Measurements from ENCODE around the gene ERC1. TPM values are rescaled to one million over a fixed set of nuclear protein-coding genes. Genes with fewer than 3 reads are reported as not detected.

The ERC1 gene
- total and polyA plus RNA-seq, 2 donors (not counting 1 experiment from before 2014, with no cell fraction given), result 19.7 to 34.5 TPM

DNA sequence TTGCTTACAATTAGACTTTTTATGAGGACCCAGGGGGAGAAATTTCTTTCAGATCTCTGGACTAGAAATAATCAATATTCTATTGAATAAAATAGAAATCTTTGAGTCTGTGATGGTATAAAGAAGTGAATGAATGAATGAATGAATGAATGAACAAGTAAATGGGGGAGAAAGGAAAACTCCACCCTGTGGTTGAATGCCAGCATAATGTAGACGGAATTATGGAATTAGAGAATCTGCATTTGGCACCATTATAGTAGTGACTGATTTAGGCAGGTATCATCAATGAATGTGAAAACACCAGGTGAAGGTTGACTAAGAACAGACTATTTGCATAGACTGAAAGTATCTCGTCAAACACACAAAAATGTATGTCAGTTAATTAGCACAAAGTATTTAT, 468.3 kb downstream of the ERC1 start:
- TF ChIP-seq EZH2 (IDR thresholded peaks at IDR 0.05; ENCODE audit: low read length, missing control alignments), result no peak
- TF ChIP-seq, protein P1, sequence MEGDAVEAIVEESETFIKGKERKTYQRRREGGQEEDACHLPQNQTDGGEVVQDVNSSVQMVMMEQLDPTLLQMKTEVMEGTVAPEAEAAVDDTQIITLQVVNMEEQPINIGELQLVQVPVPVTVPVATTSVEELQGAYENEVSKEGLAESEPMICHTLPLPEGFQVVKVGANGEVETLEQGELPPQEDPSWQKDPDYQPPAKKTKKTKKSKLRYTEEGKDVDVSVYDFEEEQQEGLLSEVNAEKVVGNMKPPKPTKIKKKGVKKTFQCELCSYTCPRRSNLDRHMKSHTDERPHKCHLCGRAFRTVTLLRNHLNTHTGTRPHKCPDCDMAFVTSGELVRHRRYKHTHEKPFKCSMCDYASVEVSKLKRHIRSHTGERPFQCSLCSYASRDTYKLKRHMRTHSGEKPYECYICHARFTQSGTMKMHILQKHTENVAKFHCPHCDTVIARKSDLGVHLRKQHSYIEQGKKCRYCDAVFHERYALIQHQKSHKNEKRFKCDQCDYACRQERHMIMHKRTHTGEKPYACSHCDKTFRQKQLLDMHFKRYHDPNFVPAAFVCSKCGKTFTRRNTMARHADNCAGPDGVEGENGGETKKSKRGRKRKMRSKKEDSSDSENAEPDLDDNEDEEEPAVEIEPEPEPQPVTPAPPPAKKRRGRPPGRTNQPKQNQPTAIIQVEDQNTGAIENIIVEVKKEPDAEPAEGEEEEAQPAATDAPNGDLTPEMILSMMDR (conservative IDR thresholded peaks at IDR 0.05 in 1 of 2, IDR thresholded peaks at IDR 0.05 in 1 of 2; ENCODE audit: low read depth in 1 of 2, low read length in 2 of 2), result no peak
- no peaks in the 10 kb centered on the region for H3K36me3 ChIP-seq (ENCODE audit: control insufficient read depth, insufficient read depth, low read length)
- no peak overlapping the region for H2AFZ ChIP-seq (ENCODE audit: low read length)
- no peak overlapping the region for H3K4me2 ChIP-seq (ENCODE audit: extremely low read depth, insufficient read depth, low read length)
- H3K27me3 ChIP-seq (ENCODE audit: control insufficient read depth, insufficient read depth, low read length), result no peaks in the 10 kb centered on the region
- H3K79me2 ChIP-seq (ENCODE audit: control insufficient read depth, insufficient read depth, low read length), result no peaks in the 10 kb centered on the region
- H3K4me3 ChIP-seq (replicated peaks in 1 of 4; ENCODE audit: control extremely low read depth in 1 of 4, insufficient read depth in 1 of 4, low read depth in 3 of 4, low read length in 4 of 4), result no peak overlapping the region
- no peaks in the 10 kb centered on the region for H4K20me1 ChIP-seq (ENCODE audit: control insufficient read depth, extremely low read depth, insufficient read depth, low read length)
- no peak overlapping the region for H3K27ac ChIP-seq (ENCODE audit: insufficient read depth, low read length)
- no peaks in the 10 kb centered on the region for H3K9me3 ChIP-seq (ENCODE audit: control insufficient read depth, insufficient read depth, low read depth, low read length)
- peaks cover 7% of the 10 kb centered on the region for H3K4me1 ChIP-seq (ENCODE audit: control insufficient read depth, extremely low read depth, insufficient read depth, low read length)
- no peak overlapping the region for H3K9ac ChIP-seq (ENCODE audit: insufficient read depth, low read length)
- no peak for DNase-seq (ENCODE audit: low read depth in 2 of 2)

DNA sequence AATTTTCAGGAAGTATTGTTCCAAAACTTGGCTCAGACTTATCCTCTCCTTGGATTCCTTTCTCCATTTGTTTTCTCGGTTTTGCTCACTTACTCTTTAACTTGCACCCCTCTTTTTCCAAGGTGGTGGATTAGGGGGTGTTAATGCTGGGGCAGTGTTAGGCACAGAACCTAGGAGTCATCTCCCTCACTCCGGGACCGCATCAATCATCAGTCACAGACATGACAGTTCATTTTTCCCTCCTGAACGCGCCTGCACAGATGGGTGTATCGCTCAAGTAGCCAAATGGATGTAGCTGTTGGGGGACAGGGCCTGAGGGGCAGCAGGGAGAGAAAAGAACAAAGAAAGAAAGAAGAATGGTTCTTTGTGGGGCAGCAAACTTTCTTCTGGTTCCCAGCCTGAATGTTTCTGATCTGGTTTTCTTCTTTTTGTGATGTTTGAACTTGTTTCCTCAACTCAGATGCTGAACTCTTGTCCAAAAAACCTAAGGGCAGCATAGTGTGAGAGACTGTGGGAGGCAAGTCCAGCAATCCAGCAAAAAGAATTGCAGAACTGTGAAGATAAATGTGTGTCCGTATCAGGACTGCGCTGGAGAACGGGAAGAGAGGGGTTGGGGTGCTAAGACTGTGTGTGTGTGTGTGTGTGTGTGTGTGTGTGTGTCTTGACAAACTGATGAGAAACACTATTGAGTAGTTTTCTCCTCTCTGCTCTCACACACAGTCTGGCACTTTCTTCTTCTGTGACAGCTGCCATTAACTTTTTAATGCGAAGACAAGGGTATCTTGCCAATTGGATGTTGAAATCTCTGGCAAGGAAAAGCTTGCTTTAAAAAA, 472.3 kb downstream of the ERC1 start:
- H3K27me3 ChIP-seq (ENCODE audit: control insufficient read depth, insufficient read depth, low read length), result no peaks in the 10 kb centered on the region
- H4K20me1 ChIP-seq (ENCODE audit: control insufficient read depth, extremely low read depth, insufficient read depth, low read length), result no peaks in the 10 kb centered on the region
- no peak overlapping the region for H3K27ac ChIP-seq (ENCODE audit: insufficient read depth, low read length)
- no peak overlapping the region for H2AFZ ChIP-seq (ENCODE audit: low read length)
- H3K4me1 ChIP-seq (ENCODE audit: control insufficient read depth, extremely low read depth, insufficient read depth, low read length), result peaks cover 2% of the 10 kb centered on the region
- no peaks in the 10 kb centered on the region for H3K79me2 ChIP-seq (ENCODE audit: control insufficient read depth, insufficient read depth, low read length)
- no peaks in the 10 kb centered on the region for H3K36me3 ChIP-seq (ENCODE audit: control insufficient read depth, insufficient read depth, low read length)
- DNase-seq (ENCODE audit: low read depth in 2 of 2), result peak in 1 of 2 donors; percentile 51
- no peaks in the 10 kb centered on the region for H3K9me3 ChIP-seq (ENCODE audit: control insufficient read depth, insufficient read depth, low read depth, low read length)
- H3K4me3 ChIP-seq (replicated peaks in 1 of 4; ENCODE audit: control extremely low read depth in 1 of 4, insufficient read depth in 1 of 4, low read depth in 3 of 4, low read length in 4 of 4), result no peak overlapping the region
- no peak overlapping the region for H3K9ac ChIP-seq (ENCODE audit: insufficient read depth, low read length)
- TF ChIP-seq, protein P1 (conservative IDR thresholded peaks at IDR 0.05 in 1 of 2, IDR thresholded peaks at IDR 0.05 in 1 of 2; ENCODE audit: low read depth in 1 of 2, low read length in 2 of 2), result no peak
- no peak for TF ChIP-seq EZH2 (IDR thresholded peaks at IDR 0.05; ENCODE audit: low read length, missing control alignments)
- peak overlapping the region; percentile 48 for H3K4me2 ChIP-seq (ENCODE audit: extremely low read depth, insufficient read depth, low read length)

DNA sequence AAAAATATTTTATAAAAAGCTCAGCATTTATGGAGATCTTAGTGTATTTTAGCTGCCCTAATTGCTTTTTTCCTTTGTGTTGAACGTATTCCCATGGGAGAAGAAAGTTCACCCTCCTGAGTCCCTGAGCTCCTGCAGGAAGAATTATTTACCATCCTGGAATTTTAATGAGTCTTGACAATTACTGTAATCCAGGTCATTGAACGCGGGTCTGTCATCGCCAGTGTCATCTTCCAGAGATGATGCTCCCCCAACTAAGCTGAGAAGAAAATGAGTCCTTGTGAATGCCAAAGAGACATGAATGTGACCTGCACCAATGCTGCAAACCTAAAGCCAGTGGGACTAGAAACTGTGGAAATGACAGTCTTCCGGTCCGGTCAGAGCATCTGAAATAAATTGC, 473.9 kb downstream of the ERC1 start:
- TF ChIP-seq, protein P1 (conservative IDR thresholded peaks at IDR 0.05 in 1 of 2, IDR thresholded peaks at IDR 0.05 in 1 of 2; ENCODE audit: low read depth in 1 of 2, low read length in 2 of 2), result no peak
- TF ChIP-seq EZH2 (IDR thresholded peaks at IDR 0.05; ENCODE audit: low read length, missing control alignments), result no peak
- peaks cover 5% of the 10 kb centered on the region for H3K4me1 ChIP-seq (ENCODE audit: control insufficient read depth, extremely low read depth, insufficient read depth, low read length)
- no peak overlapping the region for H3K4me3 ChIP-seq (replicated peaks in 1 of 4; ENCODE audit: control extremely low read depth in 1 of 4, insufficient read depth in 1 of 4, low read depth in 3 of 4, low read length in 4 of 4)
- H3K79me2 ChIP-seq (ENCODE audit: control insufficient read depth, insufficient read depth, low read length), result no peaks in the 10 kb centered on the region
- H3K9ac ChIP-seq (ENCODE audit: insufficient read depth, low read length), result no peak overlapping the region
- H3K36me3 ChIP-seq (ENCODE audit: control insufficient read depth, insufficient read depth, low read length), result no peaks in the 10 kb centered on the region
- DNase-seq (ENCODE audit: low read depth in 2 of 2), result no peak
- H3K27ac ChIP-seq (ENCODE audit: insufficient read depth, low read length), result no peak overlapping the region
- H4K20me1 ChIP-seq (ENCODE audit: control insufficient read depth, extremely low read depth, insufficient read depth, low read length), result no peaks in the 10 kb centered on the region
- no peak overlapping the region for H3K4me2 ChIP-seq (ENCODE audit: extremely low read depth, insufficient read depth, low read length)
- no peaks in the 10 kb centered on the region for H3K9me3 ChIP-seq (ENCODE audit: control insufficient read depth, insufficient read depth, low read depth, low read length)
- no peaks in the 10 kb centered on the region for H3K27me3 ChIP-seq (ENCODE audit: control insufficient read depth, insufficient read depth, low read length)
- H2AFZ ChIP-seq (ENCODE audit: low read length), result no peak overlapping the region
